KMS-11 (cell line): ENCODE results near the gene PGA3.

ENCODE experiments used
- H2AFZ ChIP-seq: fragments of 200-600 bp; sonication (generic); 2 replicates; pipeline ENCODE4 v1.6.1; 2016; ENCODE audit warnings: antibody characterized with exemption, mixed run types, low read depth
- H3K27ac ChIP-seq: fragments of 200-600 bp; sonication (generic); 2 replicates; pipeline ENCODE4 v1.6.1; 2016; ENCODE audit warnings: mild to moderate bottlenecking, mixed run types
- H3K27me3 ChIP-seq: fragments of 200-600 bp; sonication (generic); 2 replicates; pipeline ENCODE4 v1.6.1; 2017; ENCODE audit warnings: mild to moderate bottlenecking, low read depth, mixed run types, moderate library complexity; ENCODE audit not compliant: insufficient read depth
- H3K36me3 ChIP-seq: fragments of 200-600 bp; sonication (generic); 2 replicates; pipeline ENCODE4 v1.6.1; 2017; ENCODE audit warnings: mild to moderate bottlenecking, mixed run types; ENCODE audit not compliant: insufficient read depth
- H3K4me1 ChIP-seq: fragments of 200-600 bp; sonication (generic); 2 replicates; pipeline ENCODE4 v1.6.1; 2016; ENCODE audit warnings: mild to moderate bottlenecking, low read depth, mixed run types; ENCODE audit not compliant: poor library complexity, severe bottlenecking
- H3K4me2 ChIP-seq: fragments of 200-600 bp; sonication (generic); 2 replicates; pipeline ENCODE4 v1.7.0; 2016; ENCODE audit warnings: mild to moderate bottlenecking, mixed run types
- H3K4me3 ChIP-seq: fragments of 200-600 bp; sonication (generic); IDR thresholded peaks from 2 replicates; pipeline ENCODE4 v1.6.1; 2017; ENCODE audit warnings: low read depth, low read length, mixed read lengths; ENCODE audit not compliant: insufficient read depth
- H3K79me2 ChIP-seq: fragments of 200-600 bp; sonication (generic); 2 replicates; pipeline ENCODE4 v1.6.1; 2016; ENCODE audit warnings: low read depth, mixed run types; ENCODE audit not compliant: insufficient read depth
- H3K9ac ChIP-seq: fragments of 200-600 bp; sonication (generic); 2 replicates; pipeline ENCODE4 v1.6.1; 2016; ENCODE audit warnings: mild to moderate bottlenecking, mixed run types
- H4K20me1 ChIP-seq: fragments of 200-600 bp; sonication (generic); 2 replicates; pipeline ENCODE4 v1.6.1; 2016; ENCODE audit warnings: mild to moderate bottlenecking, mixed run types; ENCODE audit not compliant: insufficient read depth
- TF ChIP-seq, protein P1 (sequence below): fragments of 200-600 bp; sonication (generic); conservative IDR thresholded peaks from 2 replicates; pipeline ENCODE4 v1.6.1; 2017; ENCODE audit warnings: low read depth, mild to moderate bottlenecking, antibody characterized with exemption, low read length, moderate library complexity, mixed read lengths

Gene PGA3

DNA sequence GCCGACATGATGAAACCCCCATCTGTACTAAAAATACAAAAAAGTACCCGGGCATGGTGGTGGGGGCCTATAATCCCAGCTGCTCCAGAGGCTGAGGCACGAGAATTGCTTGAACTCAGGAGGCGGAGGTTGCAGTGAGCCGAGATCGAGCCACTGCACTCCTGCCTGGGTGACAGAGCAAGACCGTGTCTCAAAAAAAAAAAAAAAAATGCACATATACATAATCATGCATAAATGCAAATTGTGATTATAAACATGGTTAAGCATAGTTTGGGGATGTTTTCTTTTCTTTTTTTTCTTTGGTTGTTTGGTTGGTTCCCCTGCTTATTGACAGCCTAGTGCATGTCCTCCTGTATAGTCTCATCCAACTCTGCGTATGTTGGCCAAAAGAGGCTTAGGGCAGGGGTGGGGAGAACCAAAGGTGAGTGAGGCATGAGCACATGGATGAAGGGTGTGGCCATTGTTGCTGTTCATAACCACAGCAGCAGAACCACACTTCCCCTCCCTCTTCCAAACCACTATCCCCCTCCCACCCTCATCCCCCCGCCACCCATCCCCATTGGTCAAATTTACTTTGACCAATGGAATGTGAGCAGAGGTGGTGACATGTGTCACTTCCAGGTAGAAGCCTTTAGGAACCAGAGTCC, 35.1 kb upstream of the PGA3 start:
- TF ChIP-seq, protein P1, sequence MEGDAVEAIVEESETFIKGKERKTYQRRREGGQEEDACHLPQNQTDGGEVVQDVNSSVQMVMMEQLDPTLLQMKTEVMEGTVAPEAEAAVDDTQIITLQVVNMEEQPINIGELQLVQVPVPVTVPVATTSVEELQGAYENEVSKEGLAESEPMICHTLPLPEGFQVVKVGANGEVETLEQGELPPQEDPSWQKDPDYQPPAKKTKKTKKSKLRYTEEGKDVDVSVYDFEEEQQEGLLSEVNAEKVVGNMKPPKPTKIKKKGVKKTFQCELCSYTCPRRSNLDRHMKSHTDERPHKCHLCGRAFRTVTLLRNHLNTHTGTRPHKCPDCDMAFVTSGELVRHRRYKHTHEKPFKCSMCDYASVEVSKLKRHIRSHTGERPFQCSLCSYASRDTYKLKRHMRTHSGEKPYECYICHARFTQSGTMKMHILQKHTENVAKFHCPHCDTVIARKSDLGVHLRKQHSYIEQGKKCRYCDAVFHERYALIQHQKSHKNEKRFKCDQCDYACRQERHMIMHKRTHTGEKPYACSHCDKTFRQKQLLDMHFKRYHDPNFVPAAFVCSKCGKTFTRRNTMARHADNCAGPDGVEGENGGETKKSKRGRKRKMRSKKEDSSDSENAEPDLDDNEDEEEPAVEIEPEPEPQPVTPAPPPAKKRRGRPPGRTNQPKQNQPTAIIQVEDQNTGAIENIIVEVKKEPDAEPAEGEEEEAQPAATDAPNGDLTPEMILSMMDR = no peak
- Histone ChIP-seq H4K20me1 (no peaks in the 10 kb centered on the region), H3K27ac (no peak overlapping the region), H3K27me3 (no peaks in the 10 kb centered on the region; the same call in 1 of the 2 replicates), H3K4me2 (no peak overlapping the region), H3K4me3 (no peak overlapping the region), H3K9ac (no peak overlapping the region), H3K79me2 (no peaks in the 10 kb centered on the region), H3K36me3 (no peaks in the 10 kb centered on the region), H3K4me1 (peaks cover 8% of the 10 kb centered on the region), H2AFZ (no peak overlapping the region)

GRCh38 chr11:61168800-61169199, 34.5 kb upstream of the PGA3 start:
- H3K27me3 ChIP-seq = no peaks in the 10 kb centered on the region; the same call in 1 of the 2 replicates
- no peaks in the 10 kb centered on the region for H3K79me2 ChIP-seq
- H3K36me3 ChIP-seq = no peaks in the 10 kb centered on the region
- no peak overlapping the region for H2AFZ ChIP-seq
- H3K4me1 ChIP-seq = peaks cover 8% of the 10 kb centered on the region
- H3K27ac ChIP-seq = no peak overlapping the region
- no peak overlapping the region for H3K4me2 ChIP-seq
- TF ChIP-seq, protein P1 = no peak
- H4K20me1 ChIP-seq = no peaks in the 10 kb centered on the region
- no peak overlapping the region for H3K4me3 ChIP-seq
- no peak overlapping the region for H3K9ac ChIP-seq

DNA sequence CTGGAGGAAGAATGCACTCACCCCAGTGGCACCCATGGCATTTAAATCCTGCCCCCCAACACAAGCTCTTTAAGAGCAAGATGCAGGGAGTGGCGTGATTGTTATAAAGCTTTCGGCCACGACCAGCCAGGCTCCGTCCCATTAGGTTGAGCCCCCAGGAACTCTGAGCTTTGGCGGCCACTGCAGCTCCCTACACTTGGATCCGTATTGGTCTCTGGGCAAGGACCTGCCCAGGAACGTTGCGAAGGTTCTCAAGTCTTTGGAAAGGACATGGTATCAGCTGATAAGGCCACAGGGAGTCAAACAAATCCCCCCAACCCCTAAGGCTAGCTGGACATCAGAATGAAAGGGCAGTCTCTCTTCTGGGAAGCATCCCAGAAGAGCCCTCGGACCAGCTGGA, 32.7 kb upstream of the PGA3 start:
- no peak overlapping the region for H3K4me3 ChIP-seq
- H3K27ac ChIP-seq = no peak overlapping the region
- no peaks in the 10 kb centered on the region; the same call in 1 of the 2 replicates for H3K27me3 ChIP-seq
- no peak overlapping the region for H3K9ac ChIP-seq
- TF ChIP-seq, protein P1 = no peak
- H3K36me3 ChIP-seq = no peaks in the 10 kb centered on the region
- no peak overlapping the region for H2AFZ ChIP-seq
- no peak overlapping the region for H3K4me2 ChIP-seq
- H3K79me2 ChIP-seq = no peaks in the 10 kb centered on the region
- peaks cover 8% of the 10 kb centered on the region for H3K4me1 ChIP-seq
- no peaks in the 10 kb centered on the region for H4K20me1 ChIP-seq

GRCh38 chr11:61171907-61172306, 31.4 kb upstream of the PGA3 start:
- no peak overlapping the region for H2AFZ ChIP-seq
- peaks cover 8% of the 10 kb centered on the region for H3K4me1 ChIP-seq
- TF ChIP-seq, protein P1 = no peak
- H3K9ac ChIP-seq = no peak overlapping the region
- H4K20me1 ChIP-seq = no peaks in the 10 kb centered on the region
- H3K4me2 ChIP-seq = no peak overlapping the region
- H3K4me3 ChIP-seq = no peak overlapping the region
- H3K27ac ChIP-seq = no peak overlapping the region
- H3K36me3 ChIP-seq = no peaks in the 10 kb centered on the region
- H3K27me3 ChIP-seq = no peaks in the 10 kb centered on the region; the same call in 1 of the 2 replicates
- no peaks in the 10 kb centered on the region for H3K79me2 ChIP-seq
